H1 (cell line): ENCODE results near the gene NPTXR. TPM values are rescaled to one million over a fixed set of nuclear protein-coding genes. Genes with fewer than 3 reads are reported as not detected.

Source experiments
- MAFK ChIP-seq: IDR thresholded peaks from 2 replicates; pipeline ENCODE4 v1.6.1; 2012; ENCODE audit warnings: low read depth, mild to moderate bottlenecking, improper control_type of control experiment, low read length
- TAF1 ChIP-seq: IDR thresholded peaks from 2 replicates; pipeline ENCODE4 v1.6.1; 2011; ENCODE audit warnings: mild to moderate bottlenecking, low read depth, low read length
- polyA plus RNA-seq, 7 experiments: library from polyadenylated mRNA; depleted of rRNA in 3 of 7; stranded (reverse) in 5 of 7; unstranded in 2 of 7; fragments of >200 nt in 5 of 7; fragments of 200-250 nt in 2 of 7; gene quantifications; 1 replicate in 5 of 7; 2 replicates in 1 of 7; 4 replicates in 1 of 7; pipeline versions ENCODE4 v1.2.1 to v1.2.3, GENCODE V29; 2011 to 2013; ENCODE audit warnings: missing spikeins in 2 of 7, mixed read lengths in 2 of 7
- total RNA-seq: library from RNA; stranded (reverse); fragmentation: NEBNext Ultra II Directional; extraction: Animal tissue kit (Norgen Biotek cat#: 25700); gene quantifications from 2 replicates; pipeline ENCODE4 v1.2.1, GENCODE V29; 2021

Gene NPTXR
- total and polyA plus RNA-seq, 2 of the 8 experiments (the other 6 are each of a cell fraction or from before 2014, with no cell fraction given): 3.7 to 6.4 TPM

DNA sequence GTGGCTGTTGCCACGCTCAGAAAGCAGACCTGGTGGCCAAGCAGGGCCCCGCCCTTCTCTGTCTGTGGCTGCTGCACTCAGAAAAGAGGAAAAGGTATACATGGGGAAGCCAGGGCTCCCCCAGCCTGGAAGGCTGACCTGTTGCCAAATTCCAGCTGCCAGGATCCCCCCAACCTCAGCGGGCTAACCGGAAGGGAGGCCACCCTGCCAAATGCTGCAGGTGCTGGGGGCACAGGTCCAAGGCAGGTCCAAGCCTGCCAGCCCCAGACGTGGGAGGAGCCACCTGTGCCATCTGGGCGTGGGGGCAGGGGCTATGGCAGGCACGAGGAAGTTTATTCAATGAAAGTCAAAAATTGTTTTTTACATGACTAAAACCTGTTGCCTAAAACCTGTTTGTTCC lies 2.6 kb downstream of the NPTXR start (continued):
- TF ChIP-seq TAF1 (no peak), MAFK (no peak)
